ENCODE measurements around the gene KIAA1671.

KIAA1671 gene

DNA sequence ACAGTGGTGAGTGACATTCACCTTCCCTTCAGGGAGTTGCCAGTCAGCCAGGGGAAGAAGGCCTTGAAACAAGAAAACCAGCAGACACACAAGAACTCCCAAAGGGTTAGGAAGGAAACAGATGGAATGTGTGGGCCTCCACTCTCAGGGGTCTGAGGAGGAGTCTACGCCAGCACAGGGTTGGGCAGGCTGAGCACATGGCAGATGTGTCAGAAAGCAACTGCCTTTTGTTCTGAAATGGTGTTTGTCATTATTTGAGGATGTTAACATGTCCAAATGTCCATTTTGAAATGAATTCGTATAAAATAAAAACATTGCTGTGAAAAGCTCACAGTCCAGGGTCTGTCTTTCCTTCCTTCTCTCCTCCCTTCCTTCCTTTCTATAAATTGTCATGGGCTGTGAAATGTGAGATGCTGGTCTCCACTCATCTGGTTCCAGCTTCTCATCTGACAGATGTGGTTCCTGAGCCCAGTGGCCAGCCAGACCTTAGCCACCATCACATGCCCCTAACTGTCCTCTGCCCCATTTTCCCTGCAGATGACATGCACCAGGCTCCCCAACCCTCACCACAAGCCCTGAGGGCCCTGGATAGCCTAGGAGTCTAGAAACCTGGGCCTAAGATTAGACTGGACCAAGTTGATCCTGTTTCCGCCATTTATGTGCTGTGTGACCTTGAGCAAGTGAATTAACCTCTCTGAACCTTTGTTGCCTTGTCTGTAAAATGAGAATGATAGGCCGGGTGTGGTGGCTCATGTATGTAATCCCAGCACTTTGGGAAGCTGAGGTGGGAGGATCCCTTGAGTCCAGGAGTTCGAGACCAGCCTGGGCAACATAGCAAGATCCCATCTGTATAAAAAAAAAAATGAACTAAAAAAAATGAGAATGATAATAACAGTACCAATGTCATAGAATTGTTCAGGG lies 190.9 kb downstream of the KIAA1671 start:
- Mint-ChIP-seq H3K27me3 (ENCODE audit: low read depth, poor library complexity) (peaks cover 6% of the 10 kb centered on the region), H3K9me3 (peaks cover 1% of the 10 kb centered on the region), H3K27ac (no peak overlapping the region), H3K36me3 (ENCODE audit: low read depth) (peaks cover 8% of the 10 kb centered on the region), H3K4me1 (peaks cover 19% of the 10 kb centered on the region), H3K4me3 (no peak overlapping the region)
- TF ChIP-seq, protein P1, sequence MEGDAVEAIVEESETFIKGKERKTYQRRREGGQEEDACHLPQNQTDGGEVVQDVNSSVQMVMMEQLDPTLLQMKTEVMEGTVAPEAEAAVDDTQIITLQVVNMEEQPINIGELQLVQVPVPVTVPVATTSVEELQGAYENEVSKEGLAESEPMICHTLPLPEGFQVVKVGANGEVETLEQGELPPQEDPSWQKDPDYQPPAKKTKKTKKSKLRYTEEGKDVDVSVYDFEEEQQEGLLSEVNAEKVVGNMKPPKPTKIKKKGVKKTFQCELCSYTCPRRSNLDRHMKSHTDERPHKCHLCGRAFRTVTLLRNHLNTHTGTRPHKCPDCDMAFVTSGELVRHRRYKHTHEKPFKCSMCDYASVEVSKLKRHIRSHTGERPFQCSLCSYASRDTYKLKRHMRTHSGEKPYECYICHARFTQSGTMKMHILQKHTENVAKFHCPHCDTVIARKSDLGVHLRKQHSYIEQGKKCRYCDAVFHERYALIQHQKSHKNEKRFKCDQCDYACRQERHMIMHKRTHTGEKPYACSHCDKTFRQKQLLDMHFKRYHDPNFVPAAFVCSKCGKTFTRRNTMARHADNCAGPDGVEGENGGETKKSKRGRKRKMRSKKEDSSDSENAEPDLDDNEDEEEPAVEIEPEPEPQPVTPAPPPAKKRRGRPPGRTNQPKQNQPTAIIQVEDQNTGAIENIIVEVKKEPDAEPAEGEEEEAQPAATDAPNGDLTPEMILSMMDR (IDR thresholded peaks at IDR 0.05) = no peak
- DNase-seq = no peak

DNA sequence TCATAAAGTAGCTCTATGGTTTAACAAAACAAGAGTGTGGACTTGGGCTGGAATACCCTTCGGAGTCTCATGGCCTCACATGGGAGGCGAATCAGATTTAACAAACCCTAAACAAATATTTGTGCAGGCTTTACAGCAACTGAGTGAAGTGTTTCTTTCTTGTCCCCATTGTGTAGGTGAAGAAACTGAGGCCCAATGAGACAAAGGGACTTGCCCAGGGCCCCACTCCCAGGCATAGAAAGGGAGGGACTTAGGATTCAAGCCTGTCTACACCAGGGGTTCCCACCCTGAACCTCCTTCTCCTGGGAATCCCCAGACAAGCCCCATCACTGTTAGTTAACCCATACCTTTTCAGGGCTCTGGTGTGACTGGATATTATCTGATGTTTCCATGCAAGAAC lies 192.0 kb downstream of the KIAA1671 start:
- peaks cover 19% of the 10 kb centered on the region for H3K4me1 Mint-ChIP-seq
- no peak overlapping the region for H3K4me3 Mint-ChIP-seq
- H3K9me3 Mint-ChIP-seq = no peaks in the 10 kb centered on the region
- TF ChIP-seq, protein P1 (IDR thresholded peaks at IDR 0.05) = no peak
- DNase-seq = no peak
- no peak overlapping the region for H3K27ac Mint-ChIP-seq
- peaks cover 6% of the 10 kb centered on the region for H3K27me3 Mint-ChIP-seq (ENCODE audit: low read depth, poor library complexity)
- peaks cover 3% of the 10 kb centered on the region for H3K36me3 Mint-ChIP-seq (ENCODE audit: low read depth)

DNA sequence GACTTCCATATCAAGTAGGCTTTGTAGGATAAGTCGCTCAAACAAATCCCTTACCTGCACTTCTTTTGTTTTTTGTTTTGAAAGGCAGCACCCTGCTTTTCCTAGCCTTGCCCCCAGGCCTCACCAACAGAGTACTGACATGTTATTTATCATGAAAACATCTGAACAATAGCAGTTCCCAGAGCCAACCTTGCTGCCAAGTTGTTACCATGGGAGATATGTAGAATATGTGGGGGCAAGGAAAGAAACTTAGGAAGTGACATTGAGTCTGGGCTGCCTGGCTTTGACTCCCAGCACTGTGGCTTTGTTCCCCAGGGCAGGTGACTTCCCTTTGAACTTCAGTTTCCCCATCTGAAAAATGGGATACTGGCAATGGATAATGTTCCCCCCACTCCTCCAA lies 193.8 kb downstream of the KIAA1671 start:
- H3K27ac Mint-ChIP-seq = no peak overlapping the region
- H3K9me3 Mint-ChIP-seq = no peaks in the 10 kb centered on the region
- peaks cover 6% of the 10 kb centered on the region for H3K27me3 Mint-ChIP-seq (ENCODE audit: low read depth, poor library complexity)
- H3K36me3 Mint-ChIP-seq (ENCODE audit: low read depth) = no peaks in the 10 kb centered on the region
- DNase-seq = no peak
- TF ChIP-seq, protein P1 (IDR thresholded peaks at IDR 0.05) = no peak
- no peak overlapping the region for H3K4me3 Mint-ChIP-seq
- H3K4me1 Mint-ChIP-seq = peaks cover 19% of the 10 kb centered on the region

DNA sequence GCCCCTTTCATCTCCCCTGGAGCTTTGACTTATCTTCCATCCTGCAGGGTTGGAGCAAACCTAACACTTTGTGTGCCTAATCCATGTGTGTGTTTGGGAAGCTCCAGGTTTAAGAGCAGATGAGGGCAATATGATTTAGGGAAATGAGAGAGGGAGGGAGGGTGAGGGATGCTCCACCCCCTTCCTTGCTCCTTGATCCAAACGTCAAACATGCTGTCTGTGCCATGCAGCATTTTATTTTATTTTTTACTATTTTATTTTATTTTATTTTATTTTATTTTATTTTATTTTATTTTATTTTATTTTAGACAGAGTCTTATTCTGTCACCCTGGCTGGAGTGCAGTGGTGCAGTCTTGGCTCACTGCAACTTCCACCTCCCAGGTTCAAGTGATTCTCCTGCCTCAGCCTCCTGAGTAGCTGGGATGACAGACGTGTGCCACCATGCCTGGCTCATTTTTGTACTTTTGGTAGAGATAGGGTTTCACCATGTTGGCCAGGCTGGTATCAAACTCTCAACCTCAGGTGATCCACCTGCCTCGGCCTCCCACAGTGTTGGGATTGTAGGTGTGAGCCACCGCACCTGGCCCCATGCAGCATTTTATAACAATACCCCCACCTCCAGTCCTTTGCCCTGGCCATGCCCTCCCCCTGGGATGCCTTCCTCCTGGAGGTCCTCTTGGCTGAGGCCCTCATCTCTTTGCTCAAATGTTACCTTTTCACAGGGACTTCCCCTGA lies 194.6 kb downstream of the KIAA1671 start:
- TF ChIP-seq, protein P1 (IDR thresholded peaks at IDR 0.05) = no peak
- peaks cover 19% of the 10 kb centered on the region for H3K4me1 Mint-ChIP-seq
- peaks cover 6% of the 10 kb centered on the region for H3K27me3 Mint-ChIP-seq (ENCODE audit: low read depth, poor library complexity)
- no peak for DNase-seq
- no peaks in the 10 kb centered on the region for H3K9me3 Mint-ChIP-seq
- no peak overlapping the region for H3K4me3 Mint-ChIP-seq
- H3K27ac Mint-ChIP-seq = no peak overlapping the region
- no peaks in the 10 kb centered on the region for H3K36me3 Mint-ChIP-seq (ENCODE audit: low read depth)

DNA sequence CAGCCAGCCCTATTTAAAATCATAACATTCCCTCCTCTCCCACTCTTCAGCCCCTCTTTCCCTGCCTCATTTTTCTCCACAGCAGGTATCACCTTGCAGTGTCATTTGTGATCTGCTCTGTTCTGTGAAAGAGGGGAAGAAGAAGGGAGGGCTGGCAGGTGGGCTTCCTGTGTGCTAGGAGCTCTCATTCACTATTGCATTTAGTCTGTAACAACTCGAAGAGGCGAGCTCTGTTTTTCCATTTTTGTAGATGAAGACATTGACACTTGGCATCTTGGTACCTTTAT lies 195.1 kb downstream of the KIAA1671 start:
- TF ChIP-seq, protein P1 (IDR thresholded peaks at IDR 0.05) = no peak
- Mint-ChIP-seq H3K4me3 (no peak overlapping the region), H3K27me3 (ENCODE audit: low read depth, poor library complexity) (peaks cover 6% of the 10 kb centered on the region)

More for the DNA sequence above, 195.1 kb downstream of the KIAA1671 start:
- no peaks in the 10 kb centered on the region for H3K36me3 Mint-ChIP-seq (ENCODE audit: low read depth)
- no peaks in the 10 kb centered on the region for H3K9me3 Mint-ChIP-seq
- H3K4me1 Mint-ChIP-seq = peaks cover 19% of the 10 kb centered on the region
- H3K27ac Mint-ChIP-seq = no peak overlapping the region
- DNase-seq = no peak

All from nephron progenitor cell (in vitro differentiated cells).